Measurements from ENCODE around the gene PPARD.

DNA sequence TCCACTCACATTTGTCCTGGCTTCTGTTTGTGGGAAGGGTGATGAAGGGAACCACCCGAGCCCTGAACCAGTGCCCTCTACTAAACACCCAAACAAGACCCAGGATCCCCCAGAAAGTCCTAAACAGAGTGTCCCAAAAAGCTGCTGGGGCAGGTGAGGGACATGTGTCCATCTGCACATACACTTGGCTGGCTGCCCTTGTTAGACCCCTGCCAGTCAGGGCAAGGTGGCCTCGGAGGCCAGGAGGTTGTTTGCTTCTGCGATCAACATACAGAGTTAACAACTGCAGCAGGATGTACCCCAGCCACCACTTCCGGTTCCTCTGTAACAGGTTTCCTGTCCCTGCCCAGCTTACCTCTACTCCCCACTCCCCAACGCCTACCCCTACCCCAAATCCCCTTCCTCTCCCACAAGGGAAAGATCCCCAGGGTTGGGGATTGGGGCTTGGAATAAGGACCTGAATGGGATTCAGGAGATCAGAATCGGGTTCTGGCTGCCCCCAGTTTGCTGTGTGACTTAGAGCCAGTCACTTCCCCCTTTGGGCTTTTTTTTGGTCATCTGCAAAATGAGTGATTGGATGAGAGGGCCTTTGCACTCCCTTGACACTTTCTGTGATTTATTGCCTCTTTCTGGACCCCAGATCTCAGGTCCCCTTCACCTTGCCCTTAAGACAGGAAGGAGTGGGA lies 30.8 kb upstream of the PPARD start:
- TF ChIP-seq, protein P1, sequence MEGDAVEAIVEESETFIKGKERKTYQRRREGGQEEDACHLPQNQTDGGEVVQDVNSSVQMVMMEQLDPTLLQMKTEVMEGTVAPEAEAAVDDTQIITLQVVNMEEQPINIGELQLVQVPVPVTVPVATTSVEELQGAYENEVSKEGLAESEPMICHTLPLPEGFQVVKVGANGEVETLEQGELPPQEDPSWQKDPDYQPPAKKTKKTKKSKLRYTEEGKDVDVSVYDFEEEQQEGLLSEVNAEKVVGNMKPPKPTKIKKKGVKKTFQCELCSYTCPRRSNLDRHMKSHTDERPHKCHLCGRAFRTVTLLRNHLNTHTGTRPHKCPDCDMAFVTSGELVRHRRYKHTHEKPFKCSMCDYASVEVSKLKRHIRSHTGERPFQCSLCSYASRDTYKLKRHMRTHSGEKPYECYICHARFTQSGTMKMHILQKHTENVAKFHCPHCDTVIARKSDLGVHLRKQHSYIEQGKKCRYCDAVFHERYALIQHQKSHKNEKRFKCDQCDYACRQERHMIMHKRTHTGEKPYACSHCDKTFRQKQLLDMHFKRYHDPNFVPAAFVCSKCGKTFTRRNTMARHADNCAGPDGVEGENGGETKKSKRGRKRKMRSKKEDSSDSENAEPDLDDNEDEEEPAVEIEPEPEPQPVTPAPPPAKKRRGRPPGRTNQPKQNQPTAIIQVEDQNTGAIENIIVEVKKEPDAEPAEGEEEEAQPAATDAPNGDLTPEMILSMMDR (IDR thresholded peaks at IDR 0.05), result no peak
- TF ChIP-seq POLR2A (IDR thresholded peaks at IDR 0.05), result no peak
